K562 (cell line): ENCODE measurements around the gene STARD3NL.

Experiments used
- EP300 ChIP-seq: IDR thresholded peaks from 2 replicates; pipeline ENCODE4 v1.6.1; 2012; ENCODE audit warnings: low read length, improper control_type of control experiment
- EZH2 ChIP-seq: IDR thresholded peaks from 2 replicates; pipeline ENCODE4 v1.6.1; 2012; ENCODE audit warnings: low read depth, mild to moderate bottlenecking, inconsistent platforms, low read length, borderline replicate concordance
- FOSL1 ChIP-seq: fragments of 200-800 bp; sonication (Bioruptor generic); conservative IDR thresholded peaks from 2 replicates; pipeline ENCODE4 v1.6.1; 2016; ENCODE audit warnings: missing genetic modification characterization, missing compliant biosample characterization
- FOXK2 ChIP-seq, 2 experiments: fragments of 450-650 bp; IDR thresholded peaks in 1 of 2; conservative IDR thresholded peaks in 1 of 2; 2 replicates each; pipeline ENCODE4 v1.6.1; 2016; ENCODE audit warnings: low read depth in 2 of 2, mild to moderate bottlenecking in 1 of 2
- HCFC1 ChIP-seq: IDR thresholded peaks from 2 replicates; pipeline ENCODE4 v1.6.1; 2012; ENCODE audit warnings: low read depth, low read length, improper control_type of control experiment
- NFIC ChIP-seq: fragments of 450-650 bp; IDR thresholded peaks from 2 replicates; pipeline ENCODE4 v1.6.1; 2017; ENCODE audit warnings: mild to moderate bottlenecking, inconsistent platforms
- POLR2A ChIP-seq: fragments of 450-650 bp; conservative IDR thresholded peaks from 2 replicates; pipeline ENCODE4 v1.6.1; 2016
- POLR3A ChIP-seq: IDR thresholded peaks from 2 replicates; pipeline ENCODE4 v1.6.1; 2011; ENCODE audit warnings: borderline replicate concordance, mild to moderate bottlenecking, moderate library complexity; ENCODE audit not compliant: insufficient read length, insufficient read depth; ENCODE audit errors: extremely low read depth
- RBM39 ChIP-seq: fragments of 200-400 bp; formaldehyde crosslinking; optimal IDR thresholded peaks from 2 replicates; pipeline ENCODE3; 2018; ENCODE audit warnings: low read depth, low read length
- ZC3H11A ChIP-seq: IDR thresholded peaks from 2 replicates; pipeline ENCODE4 v1.6.1; 2012; ENCODE audit warnings: low read depth, low read length, improper control_type of control experiment
- TF ChIP-seq, protein P1 (sequence below), 3 experiments: IDR thresholded peaks in 2 of 3; conservative IDR thresholded peaks in 1 of 3; 2 replicates each; pipeline ENCODE4 v1.5.1; 2011 to 2012; ENCODE audit warnings: low read length in 3 of 3, mild to moderate bottlenecking in 3 of 3, control low read depth in 2 of 3, improper control_type of control experiment in 1 of 3, inconsistent platforms in 1 of 3, low read depth in 1 of 3, mixed read lengths in 1 of 3, moderate library complexity in 1 of 3; ENCODE audit not compliant: insufficient read depth in 2 of 3
- TF ChIP-seq, protein P2 (sequence below), 2 experiments: fragments of 450-650 bp; formaldehyde crosslinking in 1 of 2; IDR thresholded peaks; 2 replicates each; pipeline versions ENCODE4 v1.4.0 to v1.6.1; 2014 to 2020; ENCODE audit warnings: mild to moderate bottlenecking in 2 of 2, borderline replicate concordance in 1 of 2, low read depth in 1 of 2
- TF ChIP-seq, protein P3 (sequence below), 3 experiments: fragments of 200-800 bp in 1 of 3; fragments of 250-450 bp in 1 of 3; fragments of 450-650 bp in 1 of 3; sonication (Bioruptor Pico) in 1 of 3; sonication (Bioruptor generic) in 1 of 3; formaldehyde crosslinking in 1 of 3; IDR thresholded peaks; 2 replicates each; pipeline versions ENCODE4 v1.6.1 to v1.8.0; 2016 to 2022; ENCODE audit warnings: mild to moderate bottlenecking in 2 of 3, missing genetic modification characterization in 2 of 3, missing compliant biosample characterization in 1 of 3, moderate library complexity in 1 of 3

DNA sequence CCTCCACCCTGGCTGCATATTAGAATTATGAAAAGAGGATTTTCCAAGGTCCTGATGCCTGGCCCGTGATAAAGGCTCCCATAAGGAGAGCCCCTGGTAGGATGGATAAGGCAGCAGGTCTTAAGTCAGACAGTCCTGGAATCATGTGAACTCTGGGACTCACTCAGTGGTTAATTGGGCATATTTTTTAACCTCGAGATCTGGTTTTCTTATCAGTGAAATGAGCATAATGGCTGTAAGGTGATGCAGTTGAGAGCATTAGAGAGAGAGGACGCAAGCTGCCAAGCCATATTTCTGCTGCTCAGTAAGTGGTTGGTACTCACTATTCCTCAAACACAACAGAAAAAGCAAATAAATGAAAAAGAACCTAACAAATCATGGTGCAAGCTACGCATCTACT lies 57.6 kb downstream of the STARD3NL start:
- TF ChIP-seq FOXK2 (conservative IDR thresholded peaks at IDR 0.05 in 1 of 2, IDR thresholded peaks at IDR 0.05 in 1 of 2; ENCODE audit: low read depth in 2 of 2) (no peak), NFIC (no peak), RBM39 (no peak), POLR3A (no peak), EP300 (no peak), POLR2A (no peak), ZC3H11A (no peak), FOSL1 (no peak), HCFC1 (no peak), EZH2 (no peak)
- TF ChIP-seq, protein P1, sequence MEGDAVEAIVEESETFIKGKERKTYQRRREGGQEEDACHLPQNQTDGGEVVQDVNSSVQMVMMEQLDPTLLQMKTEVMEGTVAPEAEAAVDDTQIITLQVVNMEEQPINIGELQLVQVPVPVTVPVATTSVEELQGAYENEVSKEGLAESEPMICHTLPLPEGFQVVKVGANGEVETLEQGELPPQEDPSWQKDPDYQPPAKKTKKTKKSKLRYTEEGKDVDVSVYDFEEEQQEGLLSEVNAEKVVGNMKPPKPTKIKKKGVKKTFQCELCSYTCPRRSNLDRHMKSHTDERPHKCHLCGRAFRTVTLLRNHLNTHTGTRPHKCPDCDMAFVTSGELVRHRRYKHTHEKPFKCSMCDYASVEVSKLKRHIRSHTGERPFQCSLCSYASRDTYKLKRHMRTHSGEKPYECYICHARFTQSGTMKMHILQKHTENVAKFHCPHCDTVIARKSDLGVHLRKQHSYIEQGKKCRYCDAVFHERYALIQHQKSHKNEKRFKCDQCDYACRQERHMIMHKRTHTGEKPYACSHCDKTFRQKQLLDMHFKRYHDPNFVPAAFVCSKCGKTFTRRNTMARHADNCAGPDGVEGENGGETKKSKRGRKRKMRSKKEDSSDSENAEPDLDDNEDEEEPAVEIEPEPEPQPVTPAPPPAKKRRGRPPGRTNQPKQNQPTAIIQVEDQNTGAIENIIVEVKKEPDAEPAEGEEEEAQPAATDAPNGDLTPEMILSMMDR (IDR thresholded peaks at IDR 0.05 in 2 of 3, conservative IDR thresholded peaks at IDR 0.05 in 1 of 3; ENCODE audit: insufficient read depth in 2 of 3, low read depth in 1 of 3, low read length in 3 of 3) = no peak
- TF ChIP-seq, protein P2, sequence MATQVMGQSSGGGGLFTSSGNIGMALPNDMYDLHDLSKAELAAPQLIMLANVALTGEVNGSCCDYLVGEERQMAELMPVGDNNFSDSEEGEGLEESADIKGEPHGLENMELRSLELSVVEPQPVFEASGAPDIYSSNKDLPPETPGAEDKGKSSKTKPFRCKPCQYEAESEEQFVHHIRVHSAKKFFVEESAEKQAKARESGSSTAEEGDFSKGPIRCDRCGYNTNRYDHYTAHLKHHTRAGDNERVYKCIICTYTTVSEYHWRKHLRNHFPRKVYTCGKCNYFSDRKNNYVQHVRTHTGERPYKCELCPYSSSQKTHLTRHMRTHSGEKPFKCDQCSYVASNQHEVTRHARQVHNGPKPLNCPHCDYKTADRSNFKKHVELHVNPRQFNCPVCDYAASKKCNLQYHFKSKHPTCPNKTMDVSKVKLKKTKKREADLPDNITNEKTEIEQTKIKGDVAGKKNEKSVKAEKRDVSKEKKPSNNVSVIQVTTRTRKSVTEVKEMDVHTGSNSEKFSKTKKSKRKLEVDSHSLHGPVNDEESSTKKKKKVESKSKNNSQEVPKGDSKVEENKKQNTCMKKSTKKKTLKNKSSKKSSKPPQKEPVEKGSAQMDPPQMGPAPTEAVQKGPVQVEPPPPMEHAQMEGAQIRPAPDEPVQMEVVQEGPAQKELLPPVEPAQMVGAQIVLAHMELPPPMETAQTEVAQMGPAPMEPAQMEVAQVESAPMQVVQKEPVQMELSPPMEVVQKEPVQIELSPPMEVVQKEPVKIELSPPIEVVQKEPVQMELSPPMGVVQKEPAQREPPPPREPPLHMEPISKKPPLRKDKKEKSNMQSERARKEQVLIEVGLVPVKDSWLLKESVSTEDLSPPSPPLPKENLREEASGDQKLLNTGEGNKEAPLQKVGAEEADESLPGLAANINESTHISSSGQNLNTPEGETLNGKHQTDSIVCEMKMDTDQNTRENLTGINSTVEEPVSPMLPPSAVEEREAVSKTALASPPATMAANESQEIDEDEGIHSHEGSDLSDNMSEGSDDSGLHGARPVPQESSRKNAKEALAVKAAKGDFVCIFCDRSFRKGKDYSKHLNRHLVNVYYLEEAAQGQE (IDR thresholded peaks at IDR 0.05; ENCODE audit: borderline replicate concordance) = no peak
- TF ChIP-seq, protein P2 (CRISPR knock-in tag; IDR thresholded peaks at IDR 0.05; ENCODE audit: low read depth) = no peak
- TF ChIP-seq, protein P3, sequence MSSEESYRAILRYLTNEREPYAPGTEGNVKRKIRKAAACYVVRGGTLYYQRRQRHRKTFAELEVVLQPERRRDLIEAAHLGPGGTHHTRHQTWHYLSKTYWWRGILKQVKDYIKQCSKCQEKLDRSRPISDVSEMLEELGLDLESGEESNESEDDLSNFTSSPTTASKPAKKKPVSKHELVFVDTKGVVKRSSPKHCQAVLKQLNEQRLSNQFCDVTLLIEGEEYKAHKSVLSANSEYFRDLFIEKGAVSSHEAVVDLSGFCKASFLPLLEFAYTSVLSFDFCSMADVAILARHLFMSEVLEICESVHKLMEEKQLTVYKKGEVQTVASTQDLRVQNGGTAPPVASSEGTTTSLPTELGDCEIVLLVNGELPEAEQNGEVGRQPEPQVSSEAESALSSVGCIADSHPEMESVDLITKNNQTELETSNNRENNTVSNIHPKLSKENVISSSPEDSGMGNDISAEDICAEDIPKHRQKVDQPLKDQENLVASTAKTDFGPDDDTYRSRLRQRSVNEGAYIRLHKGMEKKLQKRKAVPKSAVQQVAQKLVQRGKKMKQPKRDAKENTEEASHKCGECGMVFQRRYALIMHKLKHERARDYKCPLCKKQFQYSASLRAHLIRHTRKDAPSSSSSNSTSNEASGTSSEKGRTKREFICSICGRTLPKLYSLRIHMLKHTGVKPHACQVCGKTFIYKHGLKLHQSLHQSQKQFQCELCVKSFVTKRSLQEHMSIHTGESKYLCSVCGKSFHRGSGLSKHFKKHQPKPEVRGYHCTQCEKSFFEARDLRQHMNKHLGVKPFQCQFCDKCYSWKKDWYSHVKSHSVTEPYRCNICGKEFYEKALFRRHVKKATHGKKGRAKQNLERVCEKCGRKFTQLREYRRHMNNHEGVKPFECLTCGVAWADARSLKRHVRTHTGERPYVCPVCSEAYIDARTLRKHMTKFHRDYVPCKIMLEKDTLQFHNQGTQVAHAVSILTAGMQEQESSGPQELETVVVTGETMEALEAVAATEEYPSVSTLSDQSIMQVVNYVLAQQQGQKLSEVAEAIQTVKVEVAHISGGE (CRISPR knock-in tag; IDR thresholded peaks at IDR 0.05) = no peak
